GM19463 (cell line): ENCODE measurements around the gene ILK.

ENCODE experiments used
- ATAC-seq: cut with Tn5 transposase; IDR thresholded peaks from one replicate; pipeline ENCODE4 v1.9.1; 2021; ENCODE audit warnings: mild to moderate bottlenecking, moderate library complexity; ENCODE audit not compliant: unreplicated experiment

ILK gene

DNA sequence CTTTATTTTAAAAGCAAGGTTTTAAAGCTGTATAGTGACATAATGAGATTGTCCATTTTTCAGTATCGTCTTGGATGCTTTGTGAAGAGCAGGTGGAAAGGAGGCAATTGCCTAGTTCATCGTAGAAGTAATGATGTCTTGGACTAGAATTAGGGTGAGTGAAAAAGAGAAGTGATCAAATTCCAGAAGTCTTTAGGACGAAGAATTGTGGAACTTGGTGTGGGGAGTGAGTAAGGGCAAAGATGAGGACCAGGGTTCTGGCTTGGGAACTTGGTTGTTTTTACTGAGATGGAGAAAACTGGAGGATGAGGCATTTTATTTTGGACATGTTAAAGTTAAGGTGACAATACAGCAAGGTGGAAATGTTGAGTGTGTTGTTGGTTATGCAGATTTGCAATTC, 1.2 kb downstream of the ILK start:
- ATAC-seq, result no peak

DNA sequence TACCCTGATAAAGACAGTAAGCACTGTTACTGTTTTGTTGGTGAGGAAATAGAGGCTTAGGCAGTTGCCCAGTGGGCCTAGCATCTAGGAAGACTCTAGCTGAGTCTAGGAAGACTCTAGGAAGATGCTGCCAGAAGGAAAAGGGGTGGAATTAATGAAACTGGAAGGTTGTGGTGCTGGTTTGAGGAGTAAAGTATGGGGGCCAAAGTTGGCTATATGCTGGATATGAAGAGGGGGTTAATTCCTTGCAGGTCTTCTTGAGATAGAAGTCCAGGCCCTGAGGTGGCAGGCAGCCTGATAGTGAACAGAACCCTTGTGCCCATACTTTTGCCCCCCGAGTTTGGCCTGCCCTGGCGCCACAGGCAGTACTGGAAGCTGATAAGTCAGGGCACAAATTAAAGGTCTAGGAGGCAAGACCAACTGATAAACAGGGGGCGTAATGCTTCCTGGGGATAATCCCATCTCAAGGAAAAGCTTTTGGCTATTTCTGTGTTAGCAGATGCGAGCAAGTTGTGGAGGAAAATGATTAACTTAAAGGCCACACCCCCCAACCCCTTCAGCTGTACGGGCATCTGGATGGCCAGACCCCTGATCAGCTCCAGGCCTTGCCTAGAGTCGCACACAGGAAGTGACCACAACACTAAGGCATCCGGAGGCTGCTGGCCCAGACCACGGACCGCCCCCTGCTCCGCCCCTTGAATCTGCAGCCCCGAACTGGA, 3.1 kb downstream of the ILK start:
- peak; percentile 45 for ATAC-seq

GRCh38 chr11:6607190-6607795, 3.7 kb downstream of the ILK start:
- no peak for ATAC-seq

GRCh38 chr11:6608011-6608410, 4.4 kb downstream of the ILK start:
- no peak for ATAC-seq

DNA sequence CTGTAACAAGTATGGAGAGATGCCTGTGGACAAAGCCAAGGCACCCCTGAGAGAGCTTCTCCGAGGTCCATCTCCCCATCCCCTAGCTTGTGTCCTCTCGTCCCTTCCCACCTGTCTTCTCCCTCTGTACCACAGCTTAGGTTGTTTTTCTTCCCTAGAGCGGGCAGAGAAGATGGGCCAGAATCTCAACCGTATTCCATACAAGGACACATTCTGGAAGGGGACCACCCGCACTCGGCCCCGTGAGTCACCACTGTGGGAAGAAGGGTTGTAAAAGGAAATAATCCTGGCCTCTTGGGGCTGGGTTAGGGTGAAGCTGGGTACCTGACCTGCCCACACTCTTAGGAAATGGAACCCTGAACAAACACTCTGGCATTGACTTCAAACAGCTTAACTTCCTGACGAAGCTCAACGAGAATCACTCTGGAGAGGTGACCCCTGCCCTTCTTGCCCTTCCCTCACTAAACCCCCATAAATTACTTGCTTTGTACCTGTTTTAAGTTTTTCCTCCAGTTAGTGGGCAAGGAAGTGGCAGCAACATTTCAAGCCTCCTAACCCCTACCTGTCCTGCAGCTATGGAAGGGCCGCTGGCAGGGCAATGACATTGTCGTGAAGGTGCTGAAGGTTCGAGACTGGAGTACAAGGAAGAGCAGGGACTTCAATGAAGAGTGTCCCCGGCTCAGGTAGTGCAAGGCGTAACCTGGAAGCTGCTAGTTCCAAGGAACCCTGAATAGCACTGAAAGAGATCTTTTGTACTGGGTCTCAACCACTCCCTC, 5.3 kb downstream of the ILK start:
- ATAC-seq, result no peak

DNA sequence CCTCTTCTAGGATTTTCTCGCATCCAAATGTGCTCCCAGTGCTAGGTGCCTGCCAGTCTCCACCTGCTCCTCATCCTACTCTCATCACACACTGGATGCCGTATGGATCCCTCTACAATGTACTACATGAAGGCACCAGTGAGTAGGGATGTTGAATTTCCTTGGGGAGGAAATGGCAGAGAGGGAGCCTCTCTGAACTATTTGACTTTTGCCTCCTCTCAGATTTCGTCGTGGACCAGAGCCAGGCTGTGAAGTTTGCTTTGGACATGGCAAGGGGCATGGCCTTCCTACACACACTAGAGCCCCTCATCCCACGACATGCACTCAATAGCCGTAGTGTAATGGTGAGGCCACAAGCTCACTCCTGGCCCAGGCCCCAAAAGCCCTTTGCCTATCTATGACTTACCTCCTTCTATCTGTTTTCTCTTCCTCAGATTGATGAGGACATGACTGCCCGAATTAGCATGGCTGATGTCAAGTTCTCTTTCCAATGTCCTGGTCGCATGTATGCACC, 6.0 kb downstream of the ILK start:
- no peak for ATAC-seq

DNA sequence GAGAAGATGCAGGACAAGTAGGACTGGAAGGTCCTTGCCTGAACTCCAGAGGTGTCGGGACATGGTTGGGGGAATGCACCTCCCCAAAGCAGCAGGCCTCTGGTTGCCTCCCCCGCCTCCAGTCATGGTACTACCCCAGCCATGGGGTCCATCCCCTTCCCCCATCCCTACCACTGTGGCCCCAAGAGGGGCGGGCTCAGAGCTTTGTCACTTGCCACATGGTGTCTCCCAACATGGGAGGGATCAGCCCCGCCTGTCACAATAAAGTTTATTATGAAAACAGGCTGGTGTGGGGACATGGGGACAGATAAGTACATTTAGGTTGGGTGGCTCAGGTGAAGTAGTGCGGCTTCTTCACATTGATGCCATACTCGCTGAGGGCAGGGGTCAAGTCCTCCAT, 7.0 kb downstream of the ILK start:
- ATAC-seq, result no peak

GRCh38 chr11:6611092-6611962, 7.8 kb downstream of the ILK start:
- no peak for ATAC-seq

DNA sequence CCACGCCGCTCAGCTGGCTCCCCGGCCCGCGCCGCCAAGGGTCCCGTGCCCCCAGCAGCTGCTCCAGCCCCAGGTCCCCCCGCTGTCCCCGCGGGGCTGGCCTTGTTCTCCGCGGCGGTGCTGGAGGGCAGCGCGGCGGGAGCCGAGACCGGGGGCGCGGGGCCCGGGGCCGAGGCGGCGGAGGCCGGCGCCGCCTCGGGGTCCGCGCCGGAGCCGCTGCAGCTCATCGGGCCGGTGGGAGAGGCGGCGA, 8.3 kb downstream of the ILK start:
- ATAC-seq, result peak; percentile 12

GRCh38 chr11:6612213-6613041, 8.9 kb downstream of the ILK start, which contains the start of gene TAF10:
TSS of gene TAF10 (minus strand) at chr11:6612216. CDS start at chr11:6612189, 27 bp downstream.
- peak; percentile 87 for ATAC-seq

- no peak for ATAC-seq
Measured at GRCh38 chr11:6613496-6613895, 9.9 kb downstream of the ILK start.

GRCh38 chr11:6614446-6614845, 10.9 kb downstream of the ILK start:
- ATAC-seq, result no peak

GRCh38 chr11:6615046-6615445, 11.5 kb downstream of the ILK start:
- no peak for ATAC-seq

GRCh38 chr11:6615882-6616585, 12.5 kb downstream of the ILK start:
- ATAC-seq, result no peak

DNA sequence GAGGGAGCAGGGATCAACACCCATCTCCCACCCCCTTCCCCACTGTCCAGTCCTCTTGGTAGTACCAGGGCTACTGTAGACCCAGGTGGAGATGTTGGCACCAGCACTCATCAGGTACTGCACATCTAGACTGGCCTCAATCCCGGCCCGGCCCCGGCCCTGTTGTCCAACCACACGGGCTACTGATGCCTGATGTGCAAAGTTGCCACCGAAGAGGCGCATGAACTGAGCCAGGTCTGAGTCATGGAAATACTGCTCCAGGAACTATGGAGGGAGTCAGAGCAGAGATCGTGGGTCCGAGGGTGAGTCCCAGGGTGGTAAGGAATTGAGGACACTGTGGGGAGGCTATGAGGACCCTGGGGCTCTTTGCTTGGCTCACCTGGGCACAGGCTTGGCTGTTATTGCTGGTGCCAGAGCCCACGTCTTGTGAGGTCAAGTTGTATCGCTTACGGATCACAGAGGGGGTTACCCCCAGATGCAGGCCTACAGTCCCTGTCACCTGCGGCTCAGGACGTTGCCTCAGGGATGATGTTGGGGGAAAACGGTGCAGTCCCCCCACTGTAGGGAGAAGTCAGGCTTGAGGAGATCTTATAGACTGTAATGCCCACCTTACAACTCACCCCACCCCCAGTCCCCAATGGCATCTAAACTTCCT, 13.1 kb downstream of the ILK start:
- no peak for ATAC-seq

DNA sequence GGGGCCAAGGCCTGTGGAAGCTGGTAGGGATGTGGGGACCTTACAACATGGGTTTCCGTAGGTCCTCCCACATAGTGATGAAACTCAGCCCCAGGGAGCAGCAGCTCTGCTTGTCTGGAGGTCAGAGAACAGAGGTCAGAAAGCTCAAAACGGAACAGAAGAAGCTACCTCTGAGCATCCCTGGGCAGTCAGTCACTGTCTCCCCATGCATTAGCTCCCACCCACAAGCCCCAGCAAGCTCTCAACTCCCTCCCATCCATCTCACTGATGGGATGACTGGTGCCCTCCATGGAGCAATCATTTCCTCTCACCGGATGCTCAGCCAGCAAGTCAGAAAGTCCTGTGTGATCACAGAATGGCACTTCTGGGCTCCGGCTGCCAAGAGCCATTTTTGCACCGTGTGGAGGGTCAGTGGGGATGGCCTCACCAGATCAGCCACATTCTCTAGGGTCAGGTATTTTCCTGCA, 13.8 kb downstream of the ILK start:
- ATAC-seq, result no peak

- ATAC-seq, result no peak
Measured at GRCh38 chr11:6618117-6619003, 14.8 kb downstream of the ILK start.
